Osteocyte (in vitro differentiated cells): ENCODE data around the gene XIAP. TPM values are rescaled to one million over a fixed set of nuclear protein-coding genes. Genes with fewer than 3 reads are reported as not detected.
"Not testable (repeated sequence)": the region's sequence is repeated elsewhere in the genome, so short reads cannot be mapped to it uniquely, and the experiment has no call there.

Source experiments
- DNase-seq: peaks from one replicate; pipeline ENCODE4 v3.0.0; 2021; ENCODE audit warnings: mixed read lengths; ENCODE audit not compliant: unreplicated experiment; ENCODE audit errors: extremely low spot score
- H3K27ac Mint-ChIP-seq: one replicate; pipeline ENCODE4 v1.8.0; 2021; ENCODE audit warnings: mild to moderate bottlenecking, mixed read lengths; ENCODE audit not compliant: unreplicated experiment
- H3K27me3 Mint-ChIP-seq: one replicate; pipeline ENCODE4 v1.8.0; 2021; ENCODE audit warnings: mixed read lengths; ENCODE audit not compliant: unreplicated experiment
- H3K36me3 Mint-ChIP-seq: one replicate; pipeline ENCODE4 v1.8.0; 2021; ENCODE audit warnings: mixed read lengths; ENCODE audit not compliant: unreplicated experiment
- H3K4me1 Mint-ChIP-seq: one replicate; pipeline ENCODE4 v1.8.0; 2021; ENCODE audit warnings: mixed read lengths; ENCODE audit not compliant: unreplicated experiment
- H3K4me3 Mint-ChIP-seq: one replicate; pipeline ENCODE4 v1.8.0; 2021; ENCODE audit warnings: mild to moderate bottlenecking, moderate library complexity, mixed read lengths; ENCODE audit not compliant: unreplicated experiment
- H3K9me3 Mint-ChIP-seq: one replicate; pipeline ENCODE4 v1.8.0; 2021; ENCODE audit warnings: mixed read lengths; ENCODE audit not compliant: unreplicated experiment
- total RNA-seq: library from RNA; stranded (reverse); gene quantifications from 2 replicates; pipeline ENCODE4 v1.2.1, GENCODE V29; 2021
- TF ChIP-seq, protein P1 (sequence below): fragments of 200-600 bp; sonication (generic); IDR thresholded peaks from 2 replicates; pipeline ENCODE4 v1.5.0; 2021; ENCODE audit warnings: antibody characterized with exemption, mild to moderate bottlenecking, moderate library complexity

The XIAP gene
- total RNA-seq, 1 donor from 2014 or later: 52.7 TPM

DNA sequence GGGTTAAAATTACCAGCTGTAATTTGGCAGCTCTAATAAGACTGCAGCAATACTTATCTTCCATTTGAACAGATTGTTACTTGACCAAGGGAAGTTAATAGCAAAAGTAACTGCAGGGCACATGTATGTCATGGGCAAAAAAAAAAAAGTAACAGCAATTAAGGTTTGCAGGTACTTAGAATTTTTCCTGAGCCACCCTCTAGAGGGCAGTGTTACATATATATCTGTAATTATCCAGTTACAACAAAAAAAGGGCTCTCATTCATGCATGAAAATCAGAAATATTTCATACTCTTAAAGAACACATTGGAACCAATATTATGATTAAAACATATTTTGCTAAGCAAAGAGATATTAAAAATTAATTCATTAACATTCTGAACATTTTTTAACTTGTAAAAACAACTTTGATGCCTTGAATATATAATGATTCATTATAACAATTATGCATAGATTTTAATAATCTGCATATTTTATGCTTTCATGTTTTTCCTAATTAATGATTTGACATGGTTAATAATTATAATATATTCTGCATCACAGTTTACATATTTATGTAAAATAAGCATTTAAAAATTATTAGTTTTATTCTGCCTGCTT is 25.1 kb downstream of the XIAP start:
- Mint-ChIP-seq H3K4me3 (no peak overlapping the region), H3K4me1 (no peaks in the 10 kb centered on the region), H3K36me3 (peaks cover 3% of the 10 kb centered on the region), H3K27ac (no peak overlapping the region), H3K9me3 (no peaks in the 10 kb centered on the region), H3K27me3 (no peaks in the 10 kb centered on the region)
- DNase-seq: no peak
- TF ChIP-seq, protein P1, sequence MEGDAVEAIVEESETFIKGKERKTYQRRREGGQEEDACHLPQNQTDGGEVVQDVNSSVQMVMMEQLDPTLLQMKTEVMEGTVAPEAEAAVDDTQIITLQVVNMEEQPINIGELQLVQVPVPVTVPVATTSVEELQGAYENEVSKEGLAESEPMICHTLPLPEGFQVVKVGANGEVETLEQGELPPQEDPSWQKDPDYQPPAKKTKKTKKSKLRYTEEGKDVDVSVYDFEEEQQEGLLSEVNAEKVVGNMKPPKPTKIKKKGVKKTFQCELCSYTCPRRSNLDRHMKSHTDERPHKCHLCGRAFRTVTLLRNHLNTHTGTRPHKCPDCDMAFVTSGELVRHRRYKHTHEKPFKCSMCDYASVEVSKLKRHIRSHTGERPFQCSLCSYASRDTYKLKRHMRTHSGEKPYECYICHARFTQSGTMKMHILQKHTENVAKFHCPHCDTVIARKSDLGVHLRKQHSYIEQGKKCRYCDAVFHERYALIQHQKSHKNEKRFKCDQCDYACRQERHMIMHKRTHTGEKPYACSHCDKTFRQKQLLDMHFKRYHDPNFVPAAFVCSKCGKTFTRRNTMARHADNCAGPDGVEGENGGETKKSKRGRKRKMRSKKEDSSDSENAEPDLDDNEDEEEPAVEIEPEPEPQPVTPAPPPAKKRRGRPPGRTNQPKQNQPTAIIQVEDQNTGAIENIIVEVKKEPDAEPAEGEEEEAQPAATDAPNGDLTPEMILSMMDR: peak; percentile 65

DNA sequence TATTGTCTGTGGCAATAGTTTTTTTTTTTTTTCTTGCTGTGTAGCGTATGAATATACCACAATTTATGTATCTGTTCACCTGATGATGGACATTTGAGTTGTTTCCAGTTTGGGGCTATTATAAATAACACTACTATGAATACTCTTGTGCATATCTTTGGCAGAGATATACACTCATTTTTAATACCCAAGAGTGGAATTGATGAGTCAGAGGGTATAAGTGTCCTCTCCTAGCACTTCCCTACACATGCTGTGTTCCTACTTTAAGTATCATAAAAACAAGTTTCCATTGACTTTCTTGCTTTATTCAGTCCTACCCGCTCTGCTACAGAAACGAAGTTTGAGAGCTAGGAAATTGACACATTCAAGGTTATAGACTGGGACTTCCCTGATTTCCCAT is 39.8 kb downstream of the XIAP start:
- no peaks in the 10 kb centered on the region for H3K9me3 Mint-ChIP-seq
- TF ChIP-seq, protein P1: no peak
- no peak for DNase-seq
- peaks cover 28% of the 10 kb centered on the region for H3K36me3 Mint-ChIP-seq
- peaks cover 2% of the 10 kb centered on the region for H3K4me1 Mint-ChIP-seq
- H3K27me3 Mint-ChIP-seq: no peaks in the 10 kb centered on the region
- H3K27ac Mint-ChIP-seq: no peak overlapping the region
- no peak overlapping the region for H3K4me3 Mint-ChIP-seq

DNA sequence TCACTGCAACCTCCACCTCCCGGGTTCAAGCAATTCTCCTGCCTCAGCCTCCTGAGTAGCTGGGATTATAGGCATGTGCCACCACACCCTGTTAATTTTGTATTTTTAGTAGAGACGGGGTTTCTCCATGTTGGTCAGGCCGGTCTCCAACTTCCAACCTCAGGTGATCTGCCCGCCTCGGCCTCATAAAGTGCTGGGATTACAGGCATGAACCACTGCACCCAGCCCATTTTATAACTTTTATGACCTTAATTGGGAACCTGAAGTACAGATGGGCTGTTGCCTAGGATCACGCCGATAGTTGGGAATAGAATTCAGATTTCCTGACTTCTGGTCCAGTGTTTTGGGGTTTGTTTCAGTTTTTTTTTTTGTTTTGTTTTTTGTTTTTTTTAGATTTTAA is 43.4 kb downstream of the XIAP start:
- not testable (repeated sequence) for H3K4me1 Mint-ChIP-seq, H3K27ac Mint-ChIP-seq, H3K27me3 Mint-ChIP-seq, H3K9me3 Mint-ChIP-seq, DNase-seq, H3K4me3 Mint-ChIP-seq
- peaks cover 26% of the 10 kb centered on the region for H3K36me3 Mint-ChIP-seq

DNA sequence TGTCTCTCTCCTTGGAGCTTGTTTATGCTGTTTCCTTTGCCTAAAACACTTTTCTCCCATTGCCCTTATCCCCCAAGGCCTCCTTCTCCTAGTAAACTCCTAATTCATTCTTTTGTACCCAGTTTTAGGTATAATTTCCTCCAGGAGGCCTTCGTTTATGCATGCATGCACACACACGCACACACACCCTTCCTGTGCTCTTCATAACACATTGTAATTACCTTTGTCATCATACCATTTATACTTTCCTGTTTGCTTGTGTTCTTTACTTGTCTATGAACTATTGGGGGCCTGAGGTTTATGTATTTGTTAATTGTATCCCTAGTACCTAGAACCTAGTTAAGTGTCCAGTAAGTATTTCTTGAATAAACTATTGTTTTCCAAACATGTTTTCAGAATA is 45.5 kb downstream of the XIAP start:
- Mint-ChIP-seq H3K27me3 (no peaks in the 10 kb centered on the region), H3K4me3 (no peak overlapping the region), H3K27ac (no peak overlapping the region), H3K36me3 (peaks cover 26% of the 10 kb centered on the region), H3K9me3 (no peaks in the 10 kb centered on the region), H3K4me1 (no peaks in the 10 kb centered on the region)
- DNase-seq: no peak
- TF ChIP-seq, protein P1: no peak

DNA sequence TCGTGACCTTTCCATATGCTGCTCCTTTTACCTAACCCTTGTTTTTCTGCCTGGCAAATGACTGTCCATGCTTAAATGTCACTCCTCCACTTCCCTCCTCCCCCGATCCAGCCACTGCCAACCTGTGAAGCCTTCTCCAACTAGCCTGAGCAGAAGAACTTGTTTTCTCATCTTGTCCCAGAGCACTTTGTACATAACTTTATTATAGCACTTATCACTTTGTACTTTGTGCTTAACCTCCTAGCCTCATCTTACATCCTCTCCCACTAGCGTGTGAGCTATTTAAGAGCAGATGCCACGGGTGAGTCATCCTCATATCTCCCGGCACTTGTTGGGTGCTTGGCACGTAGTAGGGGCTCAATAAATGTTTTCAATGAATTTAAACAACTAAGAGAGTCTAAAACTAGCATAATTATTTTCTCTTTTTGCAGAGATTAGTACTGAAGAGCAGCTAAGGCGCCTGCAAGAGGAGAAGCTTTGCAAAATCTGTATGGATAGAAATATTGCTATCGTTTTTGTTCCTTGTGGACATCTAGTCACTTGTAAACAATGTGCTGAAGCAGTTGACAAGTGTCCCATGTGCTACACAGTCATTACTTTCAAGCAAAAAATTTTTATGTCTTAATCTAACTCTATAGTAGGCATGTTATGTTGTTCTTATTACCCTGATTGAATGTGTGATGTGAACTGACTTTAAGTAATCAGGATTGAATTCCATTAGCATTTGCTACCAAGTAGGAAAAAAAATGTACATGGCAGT is 46.9 kb downstream of the XIAP start:
- H3K9me3 Mint-ChIP-seq: no peaks in the 10 kb centered on the region
- TF ChIP-seq, protein P1: no peak
- no peaks in the 10 kb centered on the region for H3K4me1 Mint-ChIP-seq
- H3K27ac Mint-ChIP-seq: no peak overlapping the region
- no peak for DNase-seq
- no peaks in the 10 kb centered on the region for H3K27me3 Mint-ChIP-seq
- peaks cover 21% of the 10 kb centered on the region for H3K36me3 Mint-ChIP-seq
- no peak overlapping the region for H3K4me3 Mint-ChIP-seq
